GM18951 (cell line): Measurements from ENCODE around the gene TSR3.
A peak's percentile ranks its signal among the peaks of the same experiment; 100 is the strongest.

Experiments
- POLR2A ChIP-seq: IDR thresholded peaks from 4 replicates; pipeline ENCODE4 v1.6.1; 2011; ENCODE audit warnings: mild to moderate bottlenecking; ENCODE audit not compliant: insufficient read length, insufficient read depth; ENCODE audit errors: extremely low read depth
- in situ Hi-C: fragments of 300-500 bp; cut with MboI; formaldehyde crosslinking; loops from one replicate; pipeline ENCODE4 v1.12.0; 2022; ENCODE audit warnings: low sequenced_read_pairs, mixed read lengths, inconsistent platforms; ENCODE audit not compliant: unreplicated experiment

Gene TSR3

DNA sequence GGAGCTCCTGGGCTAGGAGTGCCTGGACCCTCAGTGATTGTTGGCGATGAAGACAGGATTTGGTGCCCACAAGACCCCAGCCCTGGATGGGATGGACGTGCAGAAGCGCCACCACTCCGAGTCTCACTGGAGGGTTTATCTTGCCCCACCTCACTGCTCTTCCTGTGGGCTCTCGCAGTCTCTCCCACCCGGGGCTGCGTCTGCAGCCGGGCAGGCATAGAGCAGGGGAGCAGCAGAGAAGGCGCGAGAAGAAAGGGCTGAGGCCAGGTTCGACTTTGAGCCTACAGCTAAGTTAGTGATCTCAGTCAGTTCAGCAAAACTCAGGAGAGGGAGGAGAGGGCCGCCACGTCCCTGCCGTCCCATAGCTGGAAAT lies 35.7 kb downstream of the TSR3 start:
- TF ChIP-seq POLR2A: no peak
- in situ Hi-C loops: no loop called here

- no peak for TF ChIP-seq POLR2A
- in situ Hi-C loops: no loop called here
Observed at GRCh38 chr16:1315081-1316032, 36.3 kb downstream of the TSR3 start.

DNA sequence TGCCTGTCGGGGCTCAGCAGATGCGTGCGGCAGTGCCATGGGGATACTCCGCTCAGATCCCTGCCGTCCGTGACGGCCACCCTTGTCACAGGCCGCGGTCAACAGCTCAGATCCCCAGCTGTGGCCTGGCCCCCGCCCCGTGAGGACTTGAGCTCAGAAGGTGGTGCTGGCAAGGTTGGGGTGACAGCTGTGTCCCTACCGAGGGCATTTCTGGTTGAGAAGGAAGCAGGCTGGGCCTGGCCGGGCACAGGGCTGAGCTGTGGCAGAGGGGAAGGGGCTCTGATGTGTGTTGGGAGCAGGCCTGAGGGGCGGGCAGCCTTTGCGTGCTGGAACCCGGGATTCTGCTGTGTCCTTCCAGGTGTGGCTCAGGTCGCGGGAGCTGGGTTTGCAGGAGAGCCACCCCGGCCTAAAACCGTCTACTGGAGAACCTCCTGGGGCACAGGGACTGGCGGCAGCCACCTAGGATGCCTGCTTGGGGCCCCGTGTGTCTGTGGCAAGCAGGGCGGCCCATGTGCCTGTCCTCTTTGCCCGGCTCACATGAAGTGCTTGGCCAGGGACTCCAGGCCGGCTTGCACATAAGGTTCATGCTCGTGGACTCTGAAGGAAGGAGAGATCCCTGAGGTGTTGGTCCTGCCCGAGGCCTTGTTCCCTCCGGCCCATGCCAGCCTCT lies 37.1 kb downstream of the TSR3 start:
- in situ Hi-C loops: no loop called here
- no peak for TF ChIP-seq POLR2A

DNA sequence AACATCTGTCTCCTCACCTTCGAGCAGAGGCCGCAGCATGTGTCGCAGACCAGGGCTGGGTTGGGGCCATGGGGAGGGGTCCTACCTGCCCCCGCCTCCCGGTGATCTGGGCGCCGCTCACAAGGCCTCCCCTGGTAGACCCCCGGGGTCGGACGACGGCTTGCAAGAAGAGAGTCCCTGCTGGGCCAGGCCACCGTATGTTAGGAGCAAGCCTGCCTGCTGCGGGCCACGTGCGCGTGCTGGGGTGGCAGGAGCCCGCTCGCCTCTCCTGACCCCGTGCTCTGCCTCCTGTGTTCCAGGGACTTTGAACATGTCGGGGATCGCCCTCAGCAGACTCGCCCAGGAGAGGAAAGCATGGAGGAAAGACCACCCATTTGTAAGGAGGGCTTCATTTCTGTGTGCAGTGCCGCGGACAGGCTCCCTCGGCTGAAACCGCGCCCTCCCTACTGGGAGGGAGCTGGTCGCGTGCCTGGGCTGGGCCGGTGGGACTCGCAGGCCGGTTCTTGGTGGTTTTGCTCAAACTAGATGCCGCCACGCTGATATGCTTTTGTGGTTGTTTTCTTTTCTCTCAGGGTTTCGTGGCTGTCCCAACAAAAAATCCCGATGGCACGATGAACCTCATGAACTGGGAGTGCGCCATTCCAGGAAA lies 37.8 kb downstream of the TSR3 start:
- in situ Hi-C loops: no loop called here
- no peak for TF ChIP-seq POLR2A

DNA sequence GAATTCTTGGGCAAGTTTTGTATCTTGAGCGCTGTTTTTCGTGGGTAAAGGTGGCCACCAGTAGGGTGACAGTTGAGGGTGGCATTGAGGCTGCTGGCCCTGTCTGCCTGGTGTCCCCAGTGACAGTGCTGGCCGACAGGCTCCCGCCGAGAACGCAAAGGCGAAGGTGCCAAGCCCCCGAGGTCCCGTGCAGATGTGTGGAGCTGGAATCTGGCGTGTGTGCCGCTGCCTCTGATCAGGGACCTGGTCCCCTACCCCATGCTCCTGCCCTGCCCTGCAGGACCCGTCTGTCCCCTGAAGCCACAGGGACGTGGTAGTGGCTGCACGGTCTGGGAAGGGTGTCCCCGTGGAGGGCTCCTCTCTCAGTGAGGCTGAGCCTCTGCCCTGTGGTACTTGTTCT lies 38.8 kb downstream of the TSR3 start:
- TF ChIP-seq POLR2A: no peak
- in situ Hi-C loops: no loop called here

DNA sequence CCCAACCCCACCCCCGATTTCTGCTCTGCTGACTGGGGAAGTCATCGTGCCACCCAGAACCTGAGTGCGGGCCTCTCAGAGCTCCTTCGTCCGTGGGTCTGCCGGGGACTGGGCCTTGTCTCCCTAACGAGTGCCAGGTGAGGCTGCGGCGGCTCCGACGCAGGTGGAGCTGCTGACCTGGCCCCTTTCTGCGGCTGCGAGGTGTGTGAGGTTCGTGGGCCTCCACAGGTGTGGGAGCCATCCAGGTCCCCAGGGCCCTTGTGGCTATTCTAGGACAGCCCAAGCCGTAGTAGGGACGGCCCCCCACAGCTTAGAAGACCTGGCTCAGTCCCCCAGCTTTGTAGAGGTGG lies 39.2 kb downstream of the TSR3 start:
- TF ChIP-seq POLR2A: no peak
- in situ Hi-C loops: no loop called here

DNA sequence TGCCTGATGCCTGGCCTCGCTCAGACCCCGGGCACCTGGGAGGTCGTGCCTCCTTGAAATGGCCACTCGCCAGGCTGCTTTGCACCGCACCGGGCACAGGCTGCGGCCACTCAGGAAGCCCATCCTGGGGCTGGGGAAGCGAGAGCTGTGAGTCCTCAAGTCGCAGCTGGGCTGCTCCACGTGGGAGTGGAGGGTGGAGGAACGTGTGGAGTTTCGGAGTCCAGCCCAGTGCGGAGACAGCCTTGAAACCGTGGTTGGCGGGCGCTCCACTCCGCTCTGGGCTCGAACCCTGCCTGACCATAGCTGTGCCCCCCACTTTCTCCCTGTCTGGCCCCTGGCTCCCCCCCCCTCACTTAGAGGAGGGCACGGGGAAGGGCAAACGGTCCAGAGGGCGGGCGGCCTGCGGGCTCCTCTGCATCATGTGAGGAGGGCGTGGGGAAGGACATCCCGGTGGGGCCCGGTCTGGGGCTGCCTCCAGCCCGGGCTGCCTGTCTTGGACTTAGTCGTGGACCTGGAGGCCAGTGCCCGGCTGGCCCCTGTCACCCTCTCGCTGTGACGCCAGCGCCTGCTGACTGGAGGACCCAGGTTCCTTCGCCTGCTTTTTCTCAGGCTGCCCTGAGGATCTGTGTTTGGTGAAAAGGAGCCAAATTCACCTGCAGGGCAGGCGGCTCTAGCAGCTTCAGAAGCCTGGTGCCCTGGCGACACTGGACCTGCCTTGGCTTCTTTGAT lies 39.8 kb downstream of the TSR3 start:
- in situ Hi-C loops: no loop called here

DNA sequence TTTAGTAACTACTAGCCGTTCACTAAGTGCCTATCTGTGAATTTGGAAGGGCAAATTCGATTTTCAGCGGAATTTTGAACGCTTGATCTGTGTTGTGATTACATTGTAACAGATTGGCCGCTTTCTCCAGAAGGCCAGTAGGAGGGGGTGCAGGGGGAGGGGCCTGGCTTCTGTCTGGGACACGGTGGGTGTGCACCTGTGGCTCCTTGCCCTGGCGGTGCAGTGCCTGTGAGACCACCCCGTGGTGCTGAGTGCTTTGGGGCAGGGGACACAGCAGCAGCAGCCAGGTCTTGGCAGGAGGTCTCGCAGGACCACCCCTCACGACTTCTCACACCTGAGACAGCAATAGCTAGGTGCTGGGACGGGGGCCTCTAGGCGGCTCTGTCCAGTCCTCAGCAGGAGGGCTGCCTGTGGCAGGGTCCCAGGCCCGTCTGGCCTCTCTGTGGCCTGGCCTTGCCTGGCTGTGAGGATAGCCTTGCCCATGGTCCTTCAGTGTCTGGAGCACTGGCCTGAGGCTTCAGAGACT lies 40.4 kb downstream of the TSR3 start:
- in situ Hi-C loops: no loop called here
- TF ChIP-seq POLR2A: no peak

More for the DNA sequence above, 39.8 kb downstream of the TSR3 start:
- no peak for TF ChIP-seq POLR2A

GRCh38 chr16:1310832-1311200 lies 40.9 kb downstream of the TSR3 start:
- TF ChIP-seq POLR2A: no peak
- in situ Hi-C loops: no loop called here

DNA sequence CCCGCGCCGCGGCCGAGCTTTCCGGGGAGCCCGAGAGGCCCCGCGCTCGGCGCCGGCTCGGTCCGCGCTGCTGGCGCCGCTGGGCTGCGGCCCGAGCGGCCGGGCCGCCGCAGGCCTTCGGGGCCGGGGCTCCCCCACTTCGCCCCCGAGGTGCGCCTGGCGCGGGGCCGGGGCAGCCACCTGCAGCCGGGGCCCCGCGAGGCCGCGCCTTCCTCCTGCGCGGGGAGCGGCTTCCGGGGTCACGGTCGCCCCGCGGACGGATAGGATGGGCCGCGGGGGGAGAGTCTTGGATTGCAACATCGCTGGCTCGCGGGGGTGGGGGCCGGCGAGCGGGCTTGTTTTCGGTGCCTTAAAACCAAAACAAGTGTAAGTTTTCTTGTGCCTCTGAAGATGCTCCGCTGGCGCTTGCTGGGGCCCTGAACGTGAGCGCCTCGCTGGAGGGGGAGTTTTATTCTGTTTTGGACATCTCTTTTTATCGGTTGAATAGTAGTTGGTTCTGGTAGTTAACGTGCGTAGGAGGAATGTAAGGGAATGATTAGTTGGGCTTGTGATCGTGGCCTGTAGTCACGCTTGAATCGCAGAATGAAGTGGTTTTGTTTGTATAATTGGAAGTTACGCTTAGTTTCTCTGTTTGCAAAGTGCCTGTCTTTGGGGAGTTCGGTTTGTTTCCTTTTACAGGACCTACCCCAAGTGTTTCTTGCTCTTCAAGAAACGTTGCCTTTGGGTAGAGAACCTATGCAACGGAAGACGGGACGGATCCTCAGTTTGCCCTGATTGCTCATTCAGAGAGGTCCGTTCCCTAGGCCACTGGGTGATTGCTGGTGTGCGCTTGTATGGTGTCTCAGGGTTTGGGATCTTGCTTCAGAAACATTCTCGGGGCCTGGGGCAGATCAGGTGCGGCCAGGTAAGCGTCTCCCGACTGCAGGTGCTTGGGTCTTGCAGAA lies 41.5 kb downstream of the TSR3 start:
- in situ Hi-C loops: no loop called here
- TF ChIP-seq POLR2A: no peak

DNA sequence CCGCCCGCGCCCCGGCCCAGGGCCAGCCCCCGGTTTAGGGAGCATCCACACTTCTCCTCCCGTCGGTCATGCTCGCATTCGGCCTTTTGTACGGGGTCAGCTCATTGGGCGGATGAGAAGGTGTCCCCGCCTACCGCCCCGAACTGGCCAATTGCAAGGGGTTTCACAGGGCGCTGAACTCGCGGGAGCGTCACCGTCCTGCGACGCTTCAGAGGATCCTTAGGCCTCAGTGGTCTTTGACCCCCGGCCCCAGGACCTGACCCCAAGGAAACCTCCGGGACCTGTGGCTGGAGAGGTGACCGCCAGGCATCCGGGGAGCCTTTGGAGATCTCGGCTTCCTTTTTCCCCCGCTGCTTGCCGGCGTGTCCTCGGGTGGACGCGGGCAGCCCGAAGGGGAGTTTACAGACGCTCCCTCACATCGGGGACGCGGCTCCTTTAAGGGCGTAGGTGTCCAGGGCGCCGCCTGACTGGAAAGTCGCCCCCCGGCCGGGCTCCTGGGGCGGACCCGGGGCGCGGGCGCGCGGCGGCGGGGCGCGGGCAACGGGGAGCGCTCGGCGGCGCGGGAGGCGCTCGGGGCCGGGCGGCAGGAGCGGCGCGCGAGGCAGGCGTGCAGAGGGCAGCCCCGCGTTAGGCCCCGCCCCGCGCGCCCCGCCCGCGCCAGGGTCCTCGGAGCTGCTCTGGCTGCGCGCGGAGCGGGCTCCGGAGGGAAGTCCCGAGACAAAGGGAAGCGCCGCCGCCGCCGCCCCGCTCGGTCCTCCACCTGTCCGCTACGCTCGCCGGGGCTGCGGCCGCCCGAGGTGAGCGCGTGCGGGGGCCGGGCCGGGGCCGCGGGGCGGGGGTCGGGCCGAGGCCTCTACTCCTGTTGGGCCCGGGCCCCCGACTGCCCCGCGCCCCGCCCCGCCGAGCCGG lies 42.4 kb downstream of the TSR3 start, which contains the start of gene UBE2I:
UBE2I (plus strand) TSS at position 660 of the 909 bp plus-strand sequence. CDS start 4,395 bp downstream, outside the sequence.
- TF ChIP-seq POLR2A: peak; percentile 78
- in situ Hi-C loops: no loop called here
